ENCODE measurements around the gene H1-8. TPM values are rescaled to one million over a fixed set of nuclear protein-coding genes. Genes with fewer than 3 reads are reported as not detected.

H1-8 gene
- total RNA-seq, 1 experiment from 2014 or later = not detected

DNA sequence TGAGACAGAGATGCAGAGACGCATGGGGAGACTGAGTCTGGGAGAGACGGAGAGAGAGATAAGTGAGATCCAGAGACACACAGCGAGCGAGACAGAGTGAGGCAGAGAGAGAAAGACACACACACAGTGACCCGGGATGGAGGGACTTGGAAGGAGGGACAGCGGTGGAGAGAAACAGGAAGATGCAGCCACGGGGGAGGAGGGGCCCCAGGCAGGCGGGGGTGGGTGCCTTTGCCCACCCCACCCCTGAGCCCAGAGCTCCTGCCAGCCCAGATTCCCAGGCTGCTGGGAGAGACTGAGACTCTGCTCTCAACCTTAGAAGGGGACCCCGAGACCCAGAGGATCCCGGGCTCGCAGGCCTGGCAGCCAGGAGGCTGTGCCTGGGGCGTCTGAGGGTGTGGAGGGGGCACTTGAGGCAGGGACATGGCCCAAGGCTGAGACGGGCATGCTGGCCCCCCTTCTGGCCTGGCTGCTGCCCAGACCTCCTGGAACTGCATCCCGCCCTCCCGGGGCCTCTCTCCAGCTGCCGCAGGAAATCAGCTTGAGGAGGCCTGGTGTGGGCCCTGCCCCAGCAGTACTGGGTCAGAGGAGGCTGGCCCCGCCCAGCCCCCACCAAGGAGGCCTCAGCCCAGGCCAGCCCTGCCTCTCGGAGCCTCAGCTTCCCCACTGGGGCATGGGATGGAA, 18.1 kb downstream of the H1-8 start:
- POLR2A ChIA-PET (ENCODE audit: unreplicated experiment) = no interaction called here
- no peak overlapping the region for H3K9ac ChIP-seq (ENCODE audit: low read length)
- intact Hi-C loops (cut with micrococcal nuclease) = no loop called here

DNA sequence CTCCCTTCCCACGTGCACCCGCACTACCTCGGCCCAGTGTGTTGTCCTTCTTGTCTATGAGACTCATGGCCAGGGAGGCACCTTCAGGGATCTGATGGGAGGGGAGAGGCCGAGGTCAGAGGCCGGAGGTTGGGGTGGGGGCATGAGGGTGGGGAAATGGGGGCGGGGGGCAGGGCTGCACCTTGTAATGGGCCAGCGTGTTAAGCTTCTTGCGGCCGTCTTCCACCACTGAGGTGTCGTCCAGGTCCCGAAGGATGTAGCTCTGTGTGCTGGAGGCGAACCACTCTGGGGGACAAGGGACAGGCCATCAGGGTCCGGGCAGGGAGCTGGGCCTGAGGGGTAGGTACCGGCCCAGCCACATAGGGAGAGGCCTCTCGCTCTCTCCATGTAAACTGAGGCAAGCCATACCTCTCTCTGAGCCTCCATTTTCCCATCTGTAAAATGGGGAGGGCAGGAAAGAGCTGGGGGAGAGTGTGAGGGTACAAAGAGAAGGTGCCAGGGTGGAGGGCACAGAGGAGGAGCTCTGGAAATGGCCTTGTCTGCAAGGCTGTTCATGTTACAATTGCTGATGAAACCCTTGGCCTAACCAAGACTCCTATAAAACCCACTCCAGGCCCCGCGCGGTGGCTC, 18.8 kb downstream of the H1-8 start:
- H3K4me3 ChIP-seq (ENCODE audit: low read length) = no peak overlapping the region
- ChIA-PET POLR2A (ENCODE audit: unreplicated experiment) (no interaction called here), CTCF (no interaction called here)
- H3K9me3 ChIP-seq (ENCODE audit: low read length) = no peaks in the 10 kb centered on the region
- H3K27me3 ChIP-seq (ENCODE audit: low read length) = no peaks in the 10 kb centered on the region
- H3K27ac ChIP-seq (ENCODE audit: low read length) = no peak overlapping the region
- no TSS peak for BruUV-seq (replicated peaks)
- H4K20me1 ChIP-seq (ENCODE audit: low read length) = no peaks in the 10 kb centered on the region
- no peak overlapping the region for H3K4me2 ChIP-seq (ENCODE audit: low read length)
- H3K36me3 ChIP-seq (ENCODE audit: low read depth, low read length) = no peaks in the 10 kb centered on the region
- H3F3A ChIP-seq (ENCODE audit: low read length, unreplicated experiment) = no peaks in the 10 kb centered on the region
- no peak overlapping the region for H2AFZ ChIP-seq (ENCODE audit: low read length)
- H3K4me1 ChIP-seq (ENCODE audit: insufficient read depth, low read length) = no peaks in the 10 kb centered on the region
- TF ChIP-seq, protein P1, sequence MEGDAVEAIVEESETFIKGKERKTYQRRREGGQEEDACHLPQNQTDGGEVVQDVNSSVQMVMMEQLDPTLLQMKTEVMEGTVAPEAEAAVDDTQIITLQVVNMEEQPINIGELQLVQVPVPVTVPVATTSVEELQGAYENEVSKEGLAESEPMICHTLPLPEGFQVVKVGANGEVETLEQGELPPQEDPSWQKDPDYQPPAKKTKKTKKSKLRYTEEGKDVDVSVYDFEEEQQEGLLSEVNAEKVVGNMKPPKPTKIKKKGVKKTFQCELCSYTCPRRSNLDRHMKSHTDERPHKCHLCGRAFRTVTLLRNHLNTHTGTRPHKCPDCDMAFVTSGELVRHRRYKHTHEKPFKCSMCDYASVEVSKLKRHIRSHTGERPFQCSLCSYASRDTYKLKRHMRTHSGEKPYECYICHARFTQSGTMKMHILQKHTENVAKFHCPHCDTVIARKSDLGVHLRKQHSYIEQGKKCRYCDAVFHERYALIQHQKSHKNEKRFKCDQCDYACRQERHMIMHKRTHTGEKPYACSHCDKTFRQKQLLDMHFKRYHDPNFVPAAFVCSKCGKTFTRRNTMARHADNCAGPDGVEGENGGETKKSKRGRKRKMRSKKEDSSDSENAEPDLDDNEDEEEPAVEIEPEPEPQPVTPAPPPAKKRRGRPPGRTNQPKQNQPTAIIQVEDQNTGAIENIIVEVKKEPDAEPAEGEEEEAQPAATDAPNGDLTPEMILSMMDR (conservative IDR thresholded peaks at IDR 0.05; ENCODE audit: low read depth, low read length) = no peak
- TF ChIP-seq EZH2 (IDR thresholded peaks at IDR 0.05; ENCODE audit: low read length, unreplicated experiment) (no peak), EZH2phosphoT487 (IDR thresholded peaks at IDR 0.05; ENCODE audit: borderline replicate concordance, low read length) (no peak)
- intact Hi-C loops (cut with micrococcal nuclease) = no loop called here
- DNase-seq (no peak), ATAC-seq (no peak)
- no peaks in the 10 kb centered on the region for H3K79me2 ChIP-seq (ENCODE audit: low read length)
- no peaks in the 10 kb centered on the region for H3K9me2 ChIP-seq (replicated peaks; ENCODE audit: low read length)
- no peak overlapping the region for H3K9ac ChIP-seq (ENCODE audit: low read length)

More for the DNA sequence above, 18.1 kb downstream of the H1-8 start:
- Histone ChIP-seq H3K36me3 (ENCODE audit: low read depth, low read length) (no peaks in the 10 kb centered on the region), H3K9me2 (replicated peaks; ENCODE audit: low read length) (no peaks in the 10 kb centered on the region), H3K4me1 (ENCODE audit: insufficient read depth, low read length) (no peaks in the 10 kb centered on the region), H3K27ac (ENCODE audit: low read length) (no peak overlapping the region), H2AFZ (ENCODE audit: low read length) (no peak overlapping the region), H3K79me2 (ENCODE audit: low read length) (no peaks in the 10 kb centered on the region), H4K20me1 (ENCODE audit: low read length) (no peaks in the 10 kb centered on the region), H3K27me3 (ENCODE audit: low read length) (no peaks in the 10 kb centered on the region), H3F3A (ENCODE audit: low read length, unreplicated experiment) (no peaks in the 10 kb centered on the region), H3K4me3 (ENCODE audit: low read length) (no peak overlapping the region), H3K4me2 (ENCODE audit: low read length) (no peak overlapping the region), H3K9me3 (ENCODE audit: low read length) (no peaks in the 10 kb centered on the region)
- no peak for DNase-seq
- no peak for TF ChIP-seq EZH2 (IDR thresholded peaks at IDR 0.05; ENCODE audit: low read length, unreplicated experiment)
- no peak for TF ChIP-seq EZH2phosphoT487 (IDR thresholded peaks at IDR 0.05; ENCODE audit: borderline replicate concordance, low read length)
- TF ChIP-seq, protein P1 (conservative IDR thresholded peaks at IDR 0.05; ENCODE audit: low read depth, low read length) = no peak
- no peak for ATAC-seq
- no TSS peak for BruUV-seq (replicated peaks)
- CTCF ChIA-PET = no interaction called here

DNA sequence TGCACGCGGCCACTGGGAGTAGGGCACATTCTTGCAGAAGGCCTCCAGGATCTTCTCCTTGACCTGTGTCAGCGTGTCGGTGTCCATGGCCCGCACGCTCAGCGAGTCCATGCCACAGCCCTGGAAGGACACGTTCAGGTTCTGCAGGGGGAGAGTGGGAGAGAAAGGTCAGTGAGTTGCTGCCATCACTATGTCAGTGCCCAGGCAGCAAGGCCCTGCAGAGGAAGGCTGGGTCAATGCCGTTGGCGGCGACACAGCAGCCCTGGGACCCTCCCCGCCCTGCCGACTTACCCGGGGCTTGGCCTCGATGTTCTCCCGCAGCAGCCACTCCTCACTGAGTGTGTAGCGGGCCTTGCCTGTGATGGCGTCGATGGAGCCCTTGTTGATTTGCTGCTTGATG, 19.8 kb downstream of the H1-8 start:
- H3K9ac ChIP-seq (ENCODE audit: low read length) = no peak overlapping the region
- H3K27ac ChIP-seq (ENCODE audit: low read length) = no peak overlapping the region
- H2AFZ ChIP-seq (ENCODE audit: low read length) = no peak overlapping the region
- H3K4me1 ChIP-seq (ENCODE audit: insufficient read depth, low read length) = no peaks in the 10 kb centered on the region
- no peaks in the 10 kb centered on the region for H3K36me3 ChIP-seq (ENCODE audit: low read depth, low read length)
- ATAC-seq = no peak
- TF ChIP-seq EZH2 (IDR thresholded peaks at IDR 0.05; ENCODE audit: low read length, unreplicated experiment) (no peak), EZH2phosphoT487 (IDR thresholded peaks at IDR 0.05; ENCODE audit: borderline replicate concordance, low read length) (no peak)
- TF ChIP-seq, protein P1 (conservative IDR thresholded peaks at IDR 0.05; ENCODE audit: low read depth, low read length) = no peak
- no peaks in the 10 kb centered on the region for H4K20me1 ChIP-seq (ENCODE audit: low read length)
- DNase-seq = no peak
- intact Hi-C loops (cut with micrococcal nuclease) = no loop called here
- no TSS peak for BruUV-seq (replicated peaks)
- H3K4me3 ChIP-seq (ENCODE audit: low read length) = no peak overlapping the region
- POLR2A ChIA-PET (ENCODE audit: unreplicated experiment) = no interaction called here
- no peaks in the 10 kb centered on the region for H3K9me2 ChIP-seq (replicated peaks; ENCODE audit: low read length)
- CTCF ChIA-PET = no interaction called here
- no peaks in the 10 kb centered on the region for H3K9me3 ChIP-seq (ENCODE audit: low read length)
- no peaks in the 10 kb centered on the region for H3F3A ChIP-seq (ENCODE audit: low read length, unreplicated experiment)
- no peaks in the 10 kb centered on the region for H3K79me2 ChIP-seq (ENCODE audit: low read length)
- no peaks in the 10 kb centered on the region for H3K27me3 ChIP-seq (ENCODE audit: low read length)
- no peak overlapping the region for H3K4me2 ChIP-seq (ENCODE audit: low read length)

Data from PC-3 (cell line).